ENCODE results near the gene TNF. TPM values are rescaled to one million over a fixed set of nuclear protein-coding genes. Genes with fewer than 3 reads are reported as not detected.
A peak's percentile ranks its signal among the peaks of the same experiment; 100 is the strongest.

TNF gene
- total and polyA plus RNA-seq, 2 donors (not counting 3 experiments of a cell fraction or from before 2014, with no cell fraction given), result not detected

DNA sequence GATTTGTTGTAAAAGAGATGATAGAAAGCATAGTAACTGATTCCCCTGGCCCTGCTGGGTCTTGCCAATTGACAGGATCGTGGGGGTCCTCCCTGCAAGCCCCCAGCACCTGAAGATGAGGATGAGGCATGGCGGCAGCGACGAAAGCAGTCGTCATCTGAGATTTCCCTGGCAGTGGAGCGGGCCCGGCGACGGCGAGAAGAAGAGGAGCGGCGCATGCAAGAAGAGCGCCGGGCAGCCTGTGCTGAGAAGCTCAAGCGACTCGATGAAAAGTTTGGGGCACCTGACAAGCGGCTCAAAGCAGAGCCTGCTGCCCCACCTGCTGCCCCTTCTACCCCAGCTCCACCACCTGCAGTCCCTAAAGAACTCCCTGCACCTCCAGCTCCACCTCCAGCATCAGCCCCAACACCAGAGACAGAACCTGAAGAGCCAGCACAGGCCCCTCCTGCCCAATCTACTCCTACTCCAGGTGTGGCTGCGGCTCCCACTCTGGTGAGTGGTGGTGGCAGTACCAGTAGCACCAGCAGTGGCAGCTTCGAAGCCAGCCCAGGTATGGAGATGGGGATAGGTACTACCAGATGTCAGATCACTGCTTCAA is 52.4 kb downstream of the TNF start:
- Histone ChIP-seq H3K4me3 (replicated peaks in 1 of 3; ENCODE audit: insufficient read depth in 1 of 3, low read depth in 1 of 3, low read length in 3 of 3) (no peak overlapping the region), H3K4me2 (ENCODE audit: insufficient read depth, low read length) (no peak overlapping the region), H3K4me1 (ENCODE audit: control insufficient read depth, extremely low read depth, insufficient read depth, low read length) (peaks cover under 1% of the 10 kb centered on the region), H3K36me3 (ENCODE audit: control insufficient read depth in 2 of 2, extremely low read depth in 1 of 2, insufficient read depth in 2 of 2, low read length in 2 of 2) (peaks cover 48 to 80% of the 10 kb centered on the region in 2 experiments), H3K9ac (replicated peaks; ENCODE audit: extremely low read depth, insufficient read depth, low read length) (no peak overlapping the region), H3K27me3 (ENCODE audit: control insufficient read depth in 2 of 2, insufficient read depth in 2 of 2, low read length in 2 of 2) (no peaks in the 10 kb centered on the region), H3K27ac (ENCODE audit: insufficient read depth, low read depth, low read length) (no peak overlapping the region), H3K9me1 (replicated peaks; ENCODE audit: control insufficient read depth, extremely low read depth, insufficient read depth, low read length) (no peaks in the 10 kb centered on the region), H3K79me2 (ENCODE audit: control insufficient read depth, insufficient read depth, low read length) (peaks cover 54% of the 10 kb centered on the region), H2AFZ (ENCODE audit: low read depth, low read length) (no peak overlapping the region), H3K9me3 (replicated peaks; ENCODE audit: control insufficient read depth, insufficient read depth, low read length) (no peaks in the 10 kb centered on the region), H4K20me1 (replicated peaks; ENCODE audit: control insufficient read depth, extremely low read depth, insufficient read depth, low read length) (no peaks in the 10 kb centered on the region)
- dilution Hi-C loops (cut with MboI; ENCODE audit: extremely low pct_ligation_motif_present, low sequenced_read_pairs), result no loop called here
- FAIRE-seq (no peak), DNase-seq (ENCODE audit: low read depth, low spot score) (no peak)
- ChIA-PET POLR2A (no interaction called here), CTCF (interaction anchor here (1.2 to 2.4 kb wide), 2 partner anchors 11 to 24 kb away, joined by 4 to 5 read pairs; partner anchors contain the start of gene BAG6)
- no TSS peak for BruUV-seq (replicated peaks)
- intact Hi-C loops (cut with micrococcal nuclease), result no loop called here
- TF ChIP-seq POLR2A (IDR thresholded peaks at IDR 0.05; ENCODE audit: low read depth, low read length), result no peak
- no peak for TF ChIP-seq GATA2 (IDR thresholded peaks at IDR 0.05; ENCODE audit: insufficient read depth, insufficient read length, low read depth, low read length)
- TF ChIP-seq, protein P1, sequence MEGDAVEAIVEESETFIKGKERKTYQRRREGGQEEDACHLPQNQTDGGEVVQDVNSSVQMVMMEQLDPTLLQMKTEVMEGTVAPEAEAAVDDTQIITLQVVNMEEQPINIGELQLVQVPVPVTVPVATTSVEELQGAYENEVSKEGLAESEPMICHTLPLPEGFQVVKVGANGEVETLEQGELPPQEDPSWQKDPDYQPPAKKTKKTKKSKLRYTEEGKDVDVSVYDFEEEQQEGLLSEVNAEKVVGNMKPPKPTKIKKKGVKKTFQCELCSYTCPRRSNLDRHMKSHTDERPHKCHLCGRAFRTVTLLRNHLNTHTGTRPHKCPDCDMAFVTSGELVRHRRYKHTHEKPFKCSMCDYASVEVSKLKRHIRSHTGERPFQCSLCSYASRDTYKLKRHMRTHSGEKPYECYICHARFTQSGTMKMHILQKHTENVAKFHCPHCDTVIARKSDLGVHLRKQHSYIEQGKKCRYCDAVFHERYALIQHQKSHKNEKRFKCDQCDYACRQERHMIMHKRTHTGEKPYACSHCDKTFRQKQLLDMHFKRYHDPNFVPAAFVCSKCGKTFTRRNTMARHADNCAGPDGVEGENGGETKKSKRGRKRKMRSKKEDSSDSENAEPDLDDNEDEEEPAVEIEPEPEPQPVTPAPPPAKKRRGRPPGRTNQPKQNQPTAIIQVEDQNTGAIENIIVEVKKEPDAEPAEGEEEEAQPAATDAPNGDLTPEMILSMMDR (IDR thresholded peaks at IDR 0.05; ENCODE audit: extremely low read depth in 1 of 2, insufficient read depth in 1 of 2, low read depth in 1 of 2, low read length in 2 of 2), result no peak
- no peak for TF ChIP-seq EZH2 (IDR thresholded peaks at IDR 0.05; ENCODE audit: borderline replicate concordance, low read depth, low read length, severe bottlenecking)
- no peak for TF ChIP-seq MYC (IDR thresholded peaks at IDR 0.05; ENCODE audit: low read depth, low read length)
- TF ChIP-seq, protein P2, sequence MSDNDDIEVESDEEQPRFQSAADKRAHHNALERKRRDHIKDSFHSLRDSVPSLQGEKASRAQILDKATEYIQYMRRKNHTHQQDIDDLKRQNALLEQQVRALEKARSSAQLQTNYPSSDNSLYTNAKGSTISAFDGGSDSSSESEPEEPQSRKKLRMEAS (IDR thresholded peaks at IDR 0.05; ENCODE audit: insufficient read depth, insufficient read length), result no peak

Small RNAs within 50 kb of the gene (small RNA-seq; reads per million reads assigned to genes)
- gene SNORA38 (ENCODE audit: insufficient read depth, insufficient read length, low read depth, low replicate concordance) (26.7 reads per million, percentile 84 among the genes with 10 or more reads in this experiment), gene SNORD117 (ENCODE audit: insufficient read depth, insufficient read length, low read depth, low replicate concordance) (692 reads per million, percentile 100 among the genes with 10 or more reads in this experiment), gene SNORD84 (ENCODE audit: insufficient read depth, insufficient read length, low read depth, low replicate concordance) (not detected), gene UQCRHP1 (ENCODE audit: insufficient read depth, insufficient read length, low read depth, low replicate concordance) (not detected)

Other genes with a start within 250 kb of the TNF start
Only the 30 nearest of the 34 such genes appear.
- 111 and 126 TPM in 2 replicates for gene HLA-B, start 218.4 kb upstream of the TNF start, total RNA-seq
- 119 and 151 TPM in 2 replicates for gene HLA-B, start 218.4 kb upstream of the TNF start, polyA plus RNA-seq
- 42.5 and 45.2 TPM in 2 replicates for gene MICA, start 172.0 kb upstream of the TNF start, total RNA-seq
- 99.3 and 101 TPM in 2 replicates for gene MICA, start 172.0 kb upstream of the TNF start, polyA plus RNA-seq
- 25.9 and 36.3 TPM in 2 replicates for gene MICB, start 77.4 kb upstream of the TNF start, total RNA-seq
- gene MICB, start 77.4 kb upstream of the TNF start, polyA plus RNA-seq, result 32.8 and 35.7 TPM in 2 replicates
- gene MCCD1, start 46.6 kb upstream of the TNF start, total RNA-seq, result not detected in 2 replicates
- not detected in 2 replicates for gene MCCD1, start 46.6 kb upstream of the TNF start, polyA plus RNA-seq
- gene DDX39B, start 33.6 kb upstream of the TNF start, total RNA-seq, result 453 and 481 TPM in 2 replicates
- gene DDX39B, start 33.6 kb upstream of the TNF start, polyA plus RNA-seq, result 722 and 766 TPM in 2 replicates
- 0.84 and 1.4 TPM in 2 replicates for gene ATP6V1G2, start 29.0 kb upstream of the TNF start, total RNA-seq
- gene ATP6V1G2, start 29.0 kb upstream of the TNF start, polyA plus RNA-seq, result 0.64 and 0.70 TPM in 2 replicates
- gene NFKBIL1, start 28.0 kb upstream of the TNF start, total RNA-seq, result 14.6 and 15.5 TPM in 2 replicates
- gene NFKBIL1, start 28.0 kb upstream of the TNF start, polyA plus RNA-seq, result 9.9 and 14.2 TPM in 2 replicates
- 0.46 TPM in 1 of 2 replicates, not detected in the other for gene LTA, start 3.3 kb upstream of the TNF start, total RNA-seq
- gene LTA, start 3.3 kb upstream of the TNF start, polyA plus RNA-seq, result 0.08 TPM in 1 of 2 replicates, not detected in the other
- 1.2 and 1.3 TPM in 2 replicates for gene LTB, start 6.9 kb downstream of the TNF start, total RNA-seq
- gene LTB, start 6.9 kb downstream of the TNF start, polyA plus RNA-seq, result 1.8 and 2.1 TPM in 2 replicates
- gene LST1, start 10.7 kb downstream of the TNF start, total RNA-seq, result 1.00 and 2.0 TPM in 2 replicates
- gene LST1, start 10.7 kb downstream of the TNF start, polyA plus RNA-seq, result 1.1 and 1.8 TPM in 2 replicates
- not detected in 2 replicates for gene NCR3, start 17.4 kb downstream of the TNF start, total RNA-seq
- not detected in 2 replicates for gene NCR3, start 17.4 kb downstream of the TNF start, polyA plus RNA-seq
- gene AIF1, start 39.7 kb downstream of the TNF start, total RNA-seq, result not detected in 2 replicates
- not detected in 2 replicates for gene AIF1, start 39.7 kb downstream of the TNF start, polyA plus RNA-seq
- 218 and 229 TPM in 2 replicates for gene PRRC2A, start 45.1 kb downstream of the TNF start, total RNA-seq
- gene PRRC2A, start 45.1 kb downstream of the TNF start, polyA plus RNA-seq, result 88.4 and 114 TPM in 2 replicates
- gene BAG6, start 77.1 kb downstream of the TNF start, total RNA-seq, result 314 and 322 TPM in 2 replicates
- 190 and 234 TPM in 2 replicates for gene BAG6, start 77.1 kb downstream of the TNF start, polyA plus RNA-seq
- gene APOM, start 80.3 kb downstream of the TNF start, total RNA-seq, result 0.97 TPM in 1 of 2 replicates, not detected in the other
- gene APOM, start 80.3 kb downstream of the TNF start, polyA plus RNA-seq, result 2.5 and 2.6 TPM in 2 replicates
- 12.8 and 15.0 TPM in 2 replicates for gene C6orf47, start 85.2 kb downstream of the TNF start, total RNA-seq
- gene C6orf47, start 85.2 kb downstream of the TNF start, polyA plus RNA-seq, result 5.6 and 5.8 TPM in 2 replicates
- gene GPANK1, start 89.4 kb downstream of the TNF start, total RNA-seq, result 11.7 and 12.6 TPM in 2 replicates
- 13.3 and 17.5 TPM in 2 replicates for gene GPANK1, start 89.4 kb downstream of the TNF start, polyA plus RNA-seq
- gene CSNK2B, start 90.5 kb downstream of the TNF start, total RNA-seq, result 206 and 214 TPM in 2 replicates
- gene CSNK2B, start 90.5 kb downstream of the TNF start, polyA plus RNA-seq, result 159 and 160 TPM in 2 replicates
- 23.9 and 25.0 TPM in 2 replicates for gene LY6G5B, start 94.4 kb downstream of the TNF start, total RNA-seq
- gene LY6G5B, start 94.4 kb downstream of the TNF start, polyA plus RNA-seq, result 13.7 and 15.4 TPM in 2 replicates
- gene LY6G5C, start 105.5 kb downstream of the TNF start, total RNA-seq, result 5.2 and 8.2 TPM in 2 replicates
- 11.4 and 11.8 TPM in 2 replicates for gene LY6G5C, start 105.5 kb downstream of the TNF start, polyA plus RNA-seq
- gene ABHD16A, start 127.8 kb downstream of the TNF start, total RNA-seq, result 41.3 and 48.9 TPM in 2 replicates
- gene ABHD16A, start 127.8 kb downstream of the TNF start, polyA plus RNA-seq, result 60.1 and 60.3 TPM in 2 replicates
- not detected in 2 replicates for gene LY6G6F, start 131.3 kb downstream of the TNF start, total RNA-seq
- not detected in 2 replicates for gene LY6G6F, start 131.3 kb downstream of the TNF start, polyA plus RNA-seq
- not detected in 2 replicates for gene LY6G6D, start 139.8 kb downstream of the TNF start, total RNA-seq
- not detected in 2 replicates for gene LY6G6D, start 139.8 kb downstream of the TNF start, polyA plus RNA-seq
- gene LY6G6C, start 146.2 kb downstream of the TNF start, total RNA-seq, result 0.35 TPM in 1 of 2 replicates, not detected in the other
- gene LY6G6C, start 146.2 kb downstream of the TNF start, polyA plus RNA-seq, result 0.33 and 0.41 TPM in 2 replicates
- not detected in 2 replicates for gene MPIG6B, start 147.8 kb downstream of the TNF start, total RNA-seq
- gene MPIG6B, start 147.8 kb downstream of the TNF start, polyA plus RNA-seq, result not detected in 2 replicates
- gene DDAH2, start 153.7 kb downstream of the TNF start, total RNA-seq, result 109 and 116 TPM in 2 replicates
- gene DDAH2, start 153.7 kb downstream of the TNF start, polyA plus RNA-seq, result 168 and 176 TPM in 2 replicates
- gene CLIC1, start 161.0 kb downstream of the TNF start, total RNA-seq, result 535 and 543 TPM in 2 replicates
- 569 and 578 TPM in 2 replicates for gene CLIC1, start 161.0 kb downstream of the TNF start, polyA plus RNA-seq
- gene MSH5, start 164.4 kb downstream of the TNF start, total RNA-seq, result 43.2 and 43.8 TPM in 2 replicates
- 24.5 and 27.1 TPM in 2 replicates for gene MSH5, start 164.4 kb downstream of the TNF start, polyA plus RNA-seq
- gene SAPCD1, start 187.1 kb downstream of the TNF start, total RNA-seq, result 9.4 and 11.7 TPM in 2 replicates
- gene SAPCD1, start 187.1 kb downstream of the TNF start, polyA plus RNA-seq, result 1.6 and 3.0 TPM in 2 replicates
- gene VWA7, start 201.8 kb downstream of the TNF start, total RNA-seq, result 0.25 and 0.51 TPM in 2 replicates
- 0.11 and 0.21 TPM in 2 replicates for gene VWA7, start 201.8 kb downstream of the TNF start, polyA plus RNA-seq

All from endothelial cell of umbilical vein (primary cell).